ENCODE data around the gene CTIF. TPM values are rescaled to one million over a fixed set of nuclear protein-coding genes. Genes with fewer than 3 reads are reported as not detected.
A peak's percentile ranks its signal among the peaks of the same experiment; 100 is the strongest.

The CTIF gene
- total and polyA plus RNA-seq, 4 donors = 10.6 to 26.7 (median 12.3) TPM

- 81% methylated on average over 8 of the region's 8 CpGs for WGBS
- no peak overlapping the region for H3K27ac ChIP-seq (ENCODE audit: low read depth in 1 of 2, low read length in 2 of 2)
- no peak overlapping the region for H3K9ac ChIP-seq (ENCODE audit: low read depth in 1 of 2, low read length in 2 of 2)
- no peaks in the 10 kb centered on the region for H3K9me3 ChIP-seq (ENCODE audit: control insufficient read depth in 4 of 4, low read length in 3 of 4)
- no peaks in the 10 kb centered on the region for H3K36me3 ChIP-seq (ENCODE audit: control insufficient read depth in 4 of 4, insufficient read depth in 3 of 4, low read depth in 1 of 4, low read length in 3 of 4)
- H3K4me1 ChIP-seq (ENCODE audit: control insufficient read depth in 4 of 4, insufficient read depth in 4 of 4, low read length in 3 of 4) = peaks cover 0 to 6% (median 2%) of the 10 kb centered on the region in 4 donors
- TF ChIP-seq HNF4A (conservative IDR thresholded peaks at IDR 0.05) (no peak), REST (IDR thresholded peaks at IDR 0.05) (peak; percentile 96), SP1 (IDR thresholded peaks at IDR 0.05) (no peak), EGR1 (IDR thresholded peaks at IDR 0.05; ENCODE audit: low read depth in 2 of 2) (no peak)
- TF ChIP-seq, protein P1, sequence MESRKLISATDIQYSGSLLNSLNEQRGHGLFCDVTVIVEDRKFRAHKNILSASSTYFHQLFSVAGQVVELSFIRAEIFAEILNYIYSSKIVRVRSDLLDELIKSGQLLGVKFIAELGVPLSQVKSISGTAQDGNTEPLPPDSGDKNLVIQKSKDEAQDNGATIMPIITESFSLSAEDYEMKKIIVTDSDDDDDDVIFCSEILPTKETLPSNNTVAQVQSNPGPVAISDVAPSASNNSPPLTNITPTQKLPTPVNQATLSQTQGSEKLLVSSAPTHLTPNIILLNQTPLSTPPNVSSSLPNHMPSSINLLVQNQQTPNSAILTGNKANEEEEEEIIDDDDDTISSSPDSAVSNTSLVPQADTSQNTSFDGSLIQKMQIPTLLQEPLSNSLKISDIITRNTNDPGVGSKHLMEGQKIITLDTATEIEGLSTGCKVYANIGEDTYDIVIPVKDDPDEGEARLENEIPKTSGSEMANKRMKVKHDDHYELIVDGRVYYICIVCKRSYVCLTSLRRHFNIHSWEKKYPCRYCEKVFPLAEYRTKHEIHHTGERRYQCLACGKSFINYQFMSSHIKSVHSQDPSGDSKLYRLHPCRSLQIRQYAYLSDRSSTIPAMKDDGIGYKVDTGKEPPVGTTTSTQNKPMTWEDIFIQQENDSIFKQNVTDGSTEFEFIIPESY (IDR thresholded peaks at IDR 0.05) = no peak
- no peaks in the 10 kb centered on the region for H3K27me3 ChIP-seq (ENCODE audit: control insufficient read depth in 4 of 4, insufficient read depth in 4 of 4, low read length in 3 of 4)
- H3K4me3 ChIP-seq (ENCODE audit: low read depth in 1 of 3, low read length in 3 of 3) = no peak overlapping the region
- no peak for DNase-seq (ENCODE audit: low spot score)
These were observed 68.5 kb downstream of the CTIF start for GRCh38 chr18:48607056-48607984.

DNA sequence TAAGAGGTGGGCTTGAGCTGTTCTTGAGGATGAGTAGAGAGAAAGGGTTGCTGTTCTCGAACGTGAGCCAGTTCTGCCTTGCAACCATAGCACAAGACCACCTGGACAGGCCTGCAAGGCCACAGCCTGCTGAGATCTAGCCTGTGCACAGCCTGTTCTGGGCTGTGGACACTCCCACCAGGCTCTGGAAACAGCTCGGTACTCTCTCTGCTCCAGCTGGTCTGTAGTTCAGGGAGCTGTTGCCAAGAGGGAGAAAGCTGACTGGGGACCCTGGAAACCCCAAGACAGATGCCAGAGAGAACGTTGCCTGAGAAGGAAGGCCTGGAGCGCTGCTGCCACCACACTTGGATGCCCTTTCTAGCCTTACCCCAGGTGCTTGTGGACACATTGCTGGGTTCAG, 69.8 kb downstream of the CTIF start:
- no peaks in the 10 kb centered on the region for H3K36me3 ChIP-seq (ENCODE audit: control insufficient read depth in 4 of 4, insufficient read depth in 3 of 4, low read depth in 1 of 4, low read length in 3 of 4)
- no peak for DNase-seq (ENCODE audit: low spot score)
- H3K9ac ChIP-seq (ENCODE audit: low read depth in 1 of 2, low read length in 2 of 2) = no peak overlapping the region
- no peak overlapping the region for H3K27ac ChIP-seq (ENCODE audit: low read depth in 1 of 2, low read length in 2 of 2)
- H3K4me1 ChIP-seq (ENCODE audit: control insufficient read depth in 4 of 4, insufficient read depth in 4 of 4, low read length in 3 of 4) = peaks cover 0 to 6% (median 2%) of the 10 kb centered on the region in 4 donors
- H3K4me3 ChIP-seq (ENCODE audit: low read depth in 1 of 3, low read length in 3 of 3) = no peak overlapping the region
- no peaks in the 10 kb centered on the region for H3K9me3 ChIP-seq (ENCODE audit: control insufficient read depth in 4 of 4, low read length in 3 of 4)
- TF ChIP-seq CTCF (IDR thresholded peaks at IDR 0.05; ENCODE audit: low read depth, low read length, missing input control) = no peak
- no peak for TF ChIP-seq RXRA (IDR thresholded peaks at IDR 0.05)
- TF ChIP-seq, protein P1 (IDR thresholded peaks at IDR 0.05) = no peak
- TF ChIP-seq REST (IDR thresholded peaks at IDR 0.05) = no peak
- TF ChIP-seq, protein P2, sequence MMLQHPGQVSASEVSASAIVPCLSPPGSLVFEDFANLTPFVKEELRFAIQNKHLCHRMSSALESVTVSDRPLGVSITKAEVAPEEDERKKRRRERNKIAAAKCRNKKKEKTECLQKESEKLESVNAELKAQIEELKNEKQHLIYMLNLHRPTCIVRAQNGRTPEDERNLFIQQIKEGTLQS (IDR thresholded peaks at IDR 0.05) = no peak
- no peak for TF ChIP-seq HNF4G (IDR thresholded peaks at IDR 0.05)
- no peak for TF ChIP-seq SP1 (IDR thresholded peaks at IDR 0.05)
- no peak for TF ChIP-seq EGR1 (IDR thresholded peaks at IDR 0.05; ENCODE audit: low read depth in 2 of 2)
- TF ChIP-seq NR2F2 (IDR thresholded peaks at IDR 0.05) = no peak
- no peak for TF ChIP-seq FOXA1 (IDR thresholded peaks at IDR 0.05)
- TF ChIP-seq GABPA (IDR thresholded peaks at IDR 0.05 in 1 of 2, conservative IDR thresholded peaks at IDR 0.05 in 1 of 2) = no peak
- no peak for TF ChIP-seq HNF4A (conservative IDR thresholded peaks at IDR 0.05)
- H3K27me3 ChIP-seq (ENCODE audit: control insufficient read depth in 4 of 4, insufficient read depth in 4 of 4, low read length in 3 of 4) = no peaks in the 10 kb centered on the region
- 87% methylated on average over 5 of the region's 5 CpGs for WGBS

Measured in liver (tissue), 9 donors.